ENCODE data around the gene CARMIL1. TPM values are rescaled to one million over a fixed set of nuclear protein-coding genes. Genes with fewer than 3 reads are reported as not detected.

Gene CARMIL1
- total RNA-seq, 4 donors from 2014 or later = 13.6 to 33.2 (median 22.2) TPM

GRCh38 chr6:25365154-25365553 lies 86.0 kb downstream of the CARMIL1 start:
- Histone ChIP-seq H3K27ac (no peak overlapping the region), H3K4me1 (peaks cover 37% of the 10 kb centered on the region), H3K4me3 (no peak overlapping the region), H3K36me3 (no peaks in the 10 kb centered on the region), H3K27me3 (no peaks in the 10 kb centered on the region), H3K9me3 (no peaks in the 10 kb centered on the region)
- 95% methylated on average over 5 of the region's 5 CpGs for WGBS
- no peak for DNase-seq (ENCODE audit: low spot score in 2 of 2)
- TF ChIP-seq POLR2AphosphoS5 (IDR thresholded peaks at IDR 0.05) (no peak), CTCF (IDR thresholded peaks at IDR 0.05) (no peak), EP300 (IDR thresholded peaks at IDR 0.05) (no peak), POLR2A (IDR thresholded peaks at IDR 0.05) (no peak)

- Histone ChIP-seq H3K4me3 (no peak overlapping the region), H3K27ac (no peak overlapping the region), H3K4me1 (peaks cover 35% of the 10 kb centered on the region)
Observed at GRCh38 chr6:25366903-25367545, 87.8 kb downstream of the CARMIL1 start.

GRCh38 chr6:25369036-25369432 lies 89.9 kb downstream of the CARMIL1 start:
- Histone ChIP-seq H3K27me3 (no peaks in the 10 kb centered on the region), H3K4me1 (peaks cover 35% of the 10 kb centered on the region), H3K36me3 (no peaks in the 10 kb centered on the region), H3K4me3 (no peak overlapping the region), H3K9me3 (no peaks in the 10 kb centered on the region), H3K27ac (peak overlapping the region; percentile 67)
- no peak for TF ChIP-seq POLR2AphosphoS5 (IDR thresholded peaks at IDR 0.05)
- TF ChIP-seq CTCF (IDR thresholded peaks at IDR 0.05) = no peak
- no peak for TF ChIP-seq EP300 (IDR thresholded peaks at IDR 0.05)
- TF ChIP-seq POLR2A (IDR thresholded peaks at IDR 0.05) = no peak
- DNase-seq (ENCODE audit: low spot score in 2 of 2) = no peak
- 12% methylated on average over 6 of the region's 6 CpGs for WGBS

More at GRCh38 chr6:25366903-25367545, 87.8 kb downstream of the CARMIL1 start:
- 69% methylated on average over 1 of the region's 1 CpG for WGBS
- Histone ChIP-seq H3K9me3 (no peaks in the 10 kb centered on the region), H3K27me3 (no peaks in the 10 kb centered on the region), H3K36me3 (no peaks in the 10 kb centered on the region)
- TF ChIP-seq CTCF (IDR thresholded peaks at IDR 0.05) = no peak
- TF ChIP-seq EP300 (IDR thresholded peaks at IDR 0.05) = no peak
- no peak for TF ChIP-seq POLR2AphosphoS5 (IDR thresholded peaks at IDR 0.05)
- TF ChIP-seq POLR2A (IDR thresholded peaks at IDR 0.05) = no peak
- no peak for DNase-seq (ENCODE audit: low spot score in 2 of 2)

GRCh38 chr6:25369433-25370177 lies 90.4 kb downstream of the CARMIL1 start:
- no peaks in the 10 kb centered on the region for H3K9me3 ChIP-seq
- H3K27ac ChIP-seq = peak overlapping the region; percentile 67
- peaks cover 35% of the 10 kb centered on the region for H3K4me1 ChIP-seq
- H3K4me3 ChIP-seq = peak overlapping the region; percentile 1
- WGBS = 45% methylated on average over 10 of the region's 10 CpGs
- no peaks in the 10 kb centered on the region for H3K27me3 ChIP-seq
- TF ChIP-seq POLR2AphosphoS5 (IDR thresholded peaks at IDR 0.05) = no peak
- TF ChIP-seq CTCF (IDR thresholded peaks at IDR 0.05) = no peak
- no peak for TF ChIP-seq POLR2A (IDR thresholded peaks at IDR 0.05)
- no peak for TF ChIP-seq EP300 (IDR thresholded peaks at IDR 0.05)
- H3K36me3 ChIP-seq = no peaks in the 10 kb centered on the region
- no peak for DNase-seq (ENCODE audit: low spot score in 2 of 2)

Data from suprapubic skin (tissue), 4 donors.